GM19438 (cell line): Measurements from ENCODE around the gene TOMM7.

ENCODE experiments used
- ATAC-seq: cut with Tn5 transposase; IDR thresholded peaks from one replicate; pipeline ENCODE4 v1.9.1; 2021; ENCODE audit warnings: low read depth; ENCODE audit not compliant: unreplicated experiment

Gene TOMM7

DNA sequence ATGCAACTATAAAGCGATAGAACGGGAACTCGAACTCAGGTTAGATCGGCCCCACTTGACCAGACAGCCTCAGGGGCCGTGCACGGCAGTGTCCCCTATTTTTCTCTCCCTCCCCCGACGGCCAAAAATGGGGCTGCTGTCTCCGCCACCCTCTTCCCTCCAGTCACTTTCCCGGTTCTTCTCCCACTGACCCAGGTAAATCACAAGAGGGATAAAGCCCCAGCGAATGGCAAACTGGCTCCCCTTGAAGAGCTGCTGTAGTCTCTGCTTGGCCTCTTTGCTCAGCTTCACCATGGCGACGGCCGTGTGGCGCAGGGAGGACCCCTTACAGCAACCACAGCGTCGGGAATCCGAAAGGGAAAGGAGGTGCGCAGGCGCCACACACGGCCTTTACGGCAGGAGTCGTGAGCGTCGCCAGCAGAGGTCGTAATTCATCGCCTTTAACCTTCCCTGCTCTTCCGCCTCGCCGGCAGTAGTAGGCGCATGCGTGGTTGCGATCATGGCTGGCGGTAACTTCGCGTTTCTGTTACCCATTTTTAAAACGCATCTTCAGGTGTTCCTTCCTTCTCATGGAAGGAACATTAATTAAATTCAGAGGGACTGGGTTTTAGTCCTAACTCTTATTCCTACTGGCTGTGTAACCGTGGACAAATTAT, at the start of gene TOMM7:
TOMM7 (minus strand) TSS at position 364 of the 656 bp plus-strand sequence; CDS start at position 294, 70 bp downstream.
- ATAC-seq = peak; percentile 74

DNA sequence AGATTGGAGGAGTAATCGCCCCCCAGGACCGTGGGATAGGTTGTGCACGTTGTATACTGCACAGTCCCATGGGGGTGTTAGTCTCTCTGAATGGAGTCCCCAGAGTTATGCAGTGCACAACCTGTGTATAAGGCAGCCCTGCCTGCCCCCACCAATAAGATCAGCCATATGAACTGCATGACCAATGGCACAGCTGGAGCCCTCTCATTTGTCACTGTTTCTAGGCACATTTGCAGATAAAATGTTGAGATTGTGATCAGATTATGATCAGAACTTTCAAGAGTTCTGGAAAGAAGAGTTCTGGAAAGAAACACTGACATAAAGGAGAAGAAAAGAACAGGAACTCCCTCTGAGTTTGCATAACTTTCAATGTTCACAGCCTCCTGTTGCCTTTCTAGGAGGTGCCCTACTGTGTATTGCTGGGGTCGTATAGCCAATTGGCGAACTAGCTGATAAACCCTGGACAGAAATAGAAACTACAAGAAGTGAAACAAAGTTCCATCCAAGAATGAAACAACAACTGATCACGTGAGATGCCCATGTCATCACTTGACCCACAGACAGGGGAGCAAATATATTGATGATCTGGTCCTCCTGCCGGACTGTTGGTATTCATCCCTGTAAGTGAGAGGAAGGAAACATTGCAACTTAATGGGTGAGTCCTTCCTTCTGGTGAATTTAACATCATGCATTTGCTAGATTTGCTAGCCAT, 49.6 kb upstream of the TOMM7 start:
- peak; percentile 94 for ATAC-seq

DNA sequence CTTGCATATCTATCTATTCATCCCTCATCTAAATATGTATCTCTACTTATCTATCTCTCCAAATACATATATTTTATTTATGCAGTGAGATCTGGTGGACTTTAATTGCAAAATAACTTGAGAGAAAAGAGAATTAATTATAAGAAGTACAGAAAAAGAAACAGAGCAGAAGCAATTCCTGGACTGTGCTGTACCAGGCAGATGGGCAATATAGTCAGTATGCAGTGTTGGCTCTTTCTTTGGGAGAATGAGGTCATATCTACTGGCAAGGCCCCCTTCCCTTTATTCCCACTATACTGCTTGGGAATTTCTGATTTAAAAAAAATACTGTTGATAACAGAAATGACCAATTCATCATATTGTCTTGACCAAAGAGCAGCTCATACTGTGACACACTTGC, 49.0 kb upstream of the TOMM7 start:
- ATAC-seq = no peak

DNA sequence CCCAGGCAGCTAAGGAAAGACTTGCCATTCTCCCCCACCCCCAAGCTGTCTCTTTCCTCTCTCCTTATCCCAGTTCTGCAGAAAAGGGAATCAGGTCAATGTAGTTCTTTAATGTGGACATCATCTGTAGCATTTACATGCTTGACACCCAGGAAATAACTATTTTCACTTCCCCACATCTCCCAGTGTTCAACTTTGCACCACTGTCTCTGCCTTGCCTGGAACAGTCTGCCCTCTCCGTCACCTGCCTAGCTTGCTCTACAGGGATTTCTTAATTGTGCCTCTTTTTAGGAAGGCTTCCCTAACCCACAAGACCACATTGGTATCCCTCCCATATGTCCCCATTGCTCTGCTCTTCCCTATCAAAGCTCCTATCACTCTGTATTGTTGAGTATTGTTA, 45.9 kb upstream of the TOMM7 start:
- ATAC-seq = no peak

DNA sequence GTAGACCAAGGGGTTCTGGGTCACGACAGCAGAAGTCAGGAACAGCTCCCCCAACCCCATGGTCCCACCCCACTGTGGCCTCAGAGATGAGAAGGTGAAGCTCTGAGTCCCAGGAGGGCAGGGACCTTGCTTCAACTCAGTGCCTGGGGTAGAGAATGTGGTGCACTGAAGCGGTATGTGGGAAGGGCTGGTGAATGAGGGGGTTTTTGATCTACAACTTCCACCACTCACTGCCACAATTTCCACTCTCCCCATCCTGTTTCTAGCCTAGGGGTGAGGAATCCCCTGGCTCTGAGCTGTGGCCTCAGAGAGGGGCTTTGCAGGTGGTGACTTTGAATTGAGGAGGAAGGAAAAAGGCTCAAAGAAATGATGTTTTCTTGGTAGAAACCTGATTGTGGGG, 44.9 kb upstream of the TOMM7 start:
- ATAC-seq = no peak

DNA sequence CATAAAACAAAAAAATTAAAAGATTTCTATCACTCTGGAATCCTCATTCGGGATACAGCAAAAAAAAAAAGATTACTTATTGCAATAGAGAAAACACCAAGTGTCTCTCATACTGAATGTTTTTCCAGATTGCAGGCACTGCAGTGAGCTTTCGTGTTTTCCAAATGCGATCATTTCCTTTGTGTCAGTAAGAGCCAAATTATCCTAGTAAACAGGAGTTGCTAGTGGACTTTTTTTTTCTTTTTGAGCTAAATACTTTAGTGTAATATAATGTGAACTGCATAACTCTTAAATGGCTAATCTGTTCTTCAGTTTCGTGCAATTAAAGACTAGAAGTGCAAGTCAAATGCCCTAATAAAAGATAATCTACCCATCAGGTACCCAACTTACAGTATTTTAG, 44.4 kb upstream of the TOMM7 start:
- no peak for ATAC-seq

DNA sequence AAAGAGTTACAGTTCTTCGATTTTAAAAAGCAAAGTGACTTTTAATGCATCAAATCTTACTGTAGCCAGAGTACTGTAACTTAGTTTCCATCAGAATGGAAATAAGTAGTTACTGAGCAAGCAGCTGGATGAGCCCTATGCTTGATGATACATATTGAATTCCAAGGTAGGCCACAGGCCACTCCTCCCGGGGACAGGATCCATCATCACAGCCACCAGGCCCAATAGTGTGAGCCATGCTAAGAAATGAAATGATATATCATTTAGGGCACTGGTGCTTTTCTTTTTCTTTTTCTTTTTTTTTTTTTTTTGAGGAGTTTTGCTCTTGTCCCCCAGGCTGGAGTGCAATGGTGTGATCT, 42.9 kb upstream of the TOMM7 start:
- ATAC-seq = no peak

DNA sequence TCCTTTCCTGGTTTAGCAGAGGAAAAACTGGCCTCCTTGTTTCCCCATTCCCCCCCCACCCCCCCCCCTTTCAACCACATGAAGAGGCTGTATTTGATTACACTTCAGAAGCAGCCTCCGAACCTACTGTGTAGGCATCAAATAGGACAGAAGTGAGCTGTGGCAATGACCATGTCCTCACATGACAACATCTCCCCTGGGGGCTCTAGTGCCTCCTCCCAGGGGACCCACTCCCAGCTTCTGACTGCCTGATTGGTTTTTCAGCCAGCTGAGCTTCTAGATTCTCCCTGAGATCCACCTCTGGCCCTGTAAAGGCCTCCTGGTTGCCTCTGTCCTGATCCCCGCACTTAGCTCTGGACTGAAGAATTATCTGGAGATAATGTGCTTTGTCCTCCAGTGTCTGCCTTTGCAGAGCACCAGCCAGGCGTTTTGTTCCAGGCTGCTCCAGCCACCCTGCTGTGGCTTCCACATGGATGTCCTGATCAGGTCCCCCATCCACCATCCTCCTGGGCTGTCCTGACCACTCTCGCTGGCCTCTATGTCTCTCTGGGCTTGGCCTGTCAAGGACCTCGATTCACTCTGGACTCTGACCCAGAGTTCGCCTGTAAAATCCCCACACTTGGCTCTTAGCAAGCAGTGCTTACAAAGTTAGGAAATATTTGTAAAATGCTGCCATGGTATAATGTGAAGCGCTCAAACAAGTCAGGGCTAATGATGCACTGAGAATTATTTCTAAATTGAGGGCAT, 42.4 kb upstream of the TOMM7 start:
- ATAC-seq = no peak

DNA sequence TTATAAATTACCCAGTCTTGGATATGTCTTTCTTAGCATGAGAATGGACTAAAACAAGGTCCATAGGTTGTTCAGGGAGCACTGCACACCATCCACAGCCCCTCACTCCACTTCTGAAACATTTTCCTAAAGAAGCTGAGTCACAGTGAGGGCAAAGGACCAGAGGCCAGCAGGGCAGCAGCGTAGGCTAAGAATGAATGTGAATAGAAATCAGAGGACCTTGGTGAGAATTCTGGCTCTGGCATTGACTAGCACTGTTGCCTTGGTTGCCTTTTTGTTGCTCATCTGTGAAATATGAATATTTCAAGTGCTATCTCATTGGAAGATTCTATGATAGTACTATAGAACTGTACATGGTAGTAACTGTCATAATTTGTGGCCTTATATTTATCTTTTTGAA, 41.7 kb upstream of the TOMM7 start:
- no peak for ATAC-seq

DNA sequence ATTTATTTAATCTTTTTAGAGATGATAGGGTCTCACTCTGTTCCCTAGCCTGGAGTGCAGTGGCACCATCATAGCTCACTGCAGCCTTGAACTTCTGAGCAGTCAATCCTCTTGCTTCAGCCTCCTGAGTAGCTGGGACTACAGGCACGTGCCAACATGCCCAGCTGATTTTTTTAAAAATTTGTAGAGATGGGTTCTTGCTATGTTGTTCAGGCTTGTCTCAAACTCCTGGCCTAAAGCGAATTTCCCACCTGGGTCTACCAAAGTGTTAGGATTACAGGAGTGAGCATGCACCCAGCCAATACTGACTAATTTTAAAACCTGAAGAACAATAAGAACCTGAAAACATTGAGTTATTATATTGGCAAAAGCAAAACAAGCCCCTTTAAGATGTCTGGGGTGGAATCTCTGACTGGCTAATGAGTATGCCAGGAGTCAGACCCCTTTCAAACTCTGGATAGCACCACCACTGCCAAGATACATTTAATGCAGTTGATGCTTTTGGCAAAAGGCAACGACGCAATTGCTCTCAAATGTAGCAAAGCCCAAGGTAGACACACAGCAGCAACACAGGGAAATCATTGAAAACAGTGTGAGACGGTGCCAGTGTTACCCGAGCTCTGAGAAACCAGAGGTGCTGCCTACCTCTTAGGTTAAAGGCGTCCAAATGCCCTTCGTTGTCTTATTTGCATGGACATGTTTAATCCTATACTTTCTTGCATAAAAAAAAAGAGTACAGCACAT, 40.7 kb upstream of the TOMM7 start:
- no peak for ATAC-seq

DNA sequence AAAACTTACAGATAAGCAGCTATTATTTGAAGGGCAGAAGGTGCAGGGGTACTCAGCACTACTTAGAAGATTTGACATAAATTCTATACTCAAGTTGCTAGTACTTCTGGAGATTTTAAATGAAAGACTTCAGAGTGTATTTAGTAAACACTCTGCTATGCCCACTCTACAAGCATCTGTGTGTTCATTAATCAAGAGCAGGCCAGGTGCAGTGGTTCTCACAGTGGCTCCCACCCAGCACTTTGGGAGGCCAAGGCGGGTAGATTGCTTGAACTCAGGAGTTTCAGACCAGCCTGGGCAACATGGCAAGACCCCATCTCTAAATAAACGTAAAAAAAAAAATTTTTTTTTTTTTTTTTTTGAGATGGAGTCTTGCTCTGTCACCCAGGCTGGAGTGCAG, 38.9 kb upstream of the TOMM7 start:
- no peak for ATAC-seq

DNA sequence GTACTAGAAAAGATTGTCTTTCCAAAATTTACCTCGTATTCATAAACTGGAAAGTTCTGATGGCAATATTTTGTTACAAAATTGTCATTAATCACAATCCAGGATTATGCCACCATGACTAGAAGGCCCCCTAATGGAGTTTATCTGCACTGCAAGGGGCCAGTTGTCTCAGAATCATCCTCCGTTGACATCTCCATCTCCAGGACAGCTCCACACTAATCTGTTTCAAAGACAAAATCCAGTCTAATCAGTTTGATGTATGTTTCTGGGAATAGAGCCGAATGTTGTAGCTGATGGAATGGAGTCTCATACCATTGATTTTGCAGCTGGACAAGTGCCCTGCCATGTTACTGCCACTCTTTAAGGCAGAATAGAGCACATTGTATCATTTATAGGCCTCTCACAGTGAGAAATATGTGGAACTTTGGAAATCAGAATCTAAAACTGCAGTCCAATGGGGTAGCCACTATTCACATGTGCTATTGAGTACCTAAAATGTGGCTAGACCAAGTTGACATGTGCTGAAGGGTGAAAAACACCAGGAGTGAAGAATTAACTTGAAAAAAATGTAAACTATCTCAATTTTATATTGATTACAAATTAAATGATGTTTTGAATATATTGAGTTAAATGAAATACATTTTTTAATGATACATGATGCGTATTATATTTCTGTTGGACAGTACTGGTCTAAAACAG, 38.3 kb upstream of the TOMM7 start:
- ATAC-seq = no peak

DNA sequence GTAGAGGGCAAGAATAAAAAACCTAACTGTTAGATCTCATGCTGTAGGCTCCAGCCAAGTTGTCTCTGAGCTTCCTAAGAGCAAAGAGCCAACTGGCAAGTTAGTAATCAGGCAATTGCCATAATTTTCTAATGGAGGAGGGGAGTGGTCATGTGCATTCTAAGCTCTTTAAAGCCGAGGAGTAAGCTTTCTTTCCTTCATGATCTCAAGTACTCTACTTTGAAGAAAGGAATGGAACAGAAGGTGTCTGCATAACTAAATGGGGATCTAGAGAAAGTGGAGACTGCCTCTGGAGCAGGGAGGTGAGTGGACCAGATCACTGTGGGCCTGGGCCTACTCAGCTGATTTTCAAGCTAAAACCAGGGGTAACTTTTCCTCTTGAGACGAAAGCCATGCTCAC, 37.7 kb upstream of the TOMM7 start:
- ATAC-seq = no peak

DNA sequence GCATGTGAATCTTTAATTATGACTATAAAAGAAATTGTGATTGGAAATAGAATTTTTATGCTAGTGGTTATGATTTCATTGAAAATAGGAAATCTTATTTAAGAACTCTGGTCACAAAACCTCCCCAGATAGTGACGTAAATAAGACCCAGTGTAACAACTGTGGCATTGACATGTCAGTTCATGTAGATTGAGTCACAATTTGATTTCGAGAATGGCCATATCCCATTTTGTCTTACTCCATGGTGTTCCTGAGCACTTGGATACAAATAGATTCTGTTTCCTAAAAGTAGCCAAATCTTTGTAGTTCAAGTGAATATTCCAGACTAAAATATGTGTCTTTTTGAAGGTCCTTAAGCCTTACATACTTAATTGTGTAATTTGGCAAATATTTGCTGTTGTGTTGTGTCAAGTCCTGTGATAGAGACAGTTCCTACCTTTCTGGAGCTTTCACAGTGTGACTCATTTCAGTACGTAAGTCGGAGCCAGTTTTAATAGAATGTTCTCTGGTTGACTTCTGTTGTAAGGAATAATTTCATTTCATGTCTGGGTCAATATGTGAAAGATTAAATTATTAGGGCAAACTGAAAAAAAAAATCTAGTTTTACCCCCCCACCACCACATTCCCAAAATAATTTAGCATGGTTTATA, 37.1 kb upstream of the TOMM7 start:
- no peak for ATAC-seq

DNA sequence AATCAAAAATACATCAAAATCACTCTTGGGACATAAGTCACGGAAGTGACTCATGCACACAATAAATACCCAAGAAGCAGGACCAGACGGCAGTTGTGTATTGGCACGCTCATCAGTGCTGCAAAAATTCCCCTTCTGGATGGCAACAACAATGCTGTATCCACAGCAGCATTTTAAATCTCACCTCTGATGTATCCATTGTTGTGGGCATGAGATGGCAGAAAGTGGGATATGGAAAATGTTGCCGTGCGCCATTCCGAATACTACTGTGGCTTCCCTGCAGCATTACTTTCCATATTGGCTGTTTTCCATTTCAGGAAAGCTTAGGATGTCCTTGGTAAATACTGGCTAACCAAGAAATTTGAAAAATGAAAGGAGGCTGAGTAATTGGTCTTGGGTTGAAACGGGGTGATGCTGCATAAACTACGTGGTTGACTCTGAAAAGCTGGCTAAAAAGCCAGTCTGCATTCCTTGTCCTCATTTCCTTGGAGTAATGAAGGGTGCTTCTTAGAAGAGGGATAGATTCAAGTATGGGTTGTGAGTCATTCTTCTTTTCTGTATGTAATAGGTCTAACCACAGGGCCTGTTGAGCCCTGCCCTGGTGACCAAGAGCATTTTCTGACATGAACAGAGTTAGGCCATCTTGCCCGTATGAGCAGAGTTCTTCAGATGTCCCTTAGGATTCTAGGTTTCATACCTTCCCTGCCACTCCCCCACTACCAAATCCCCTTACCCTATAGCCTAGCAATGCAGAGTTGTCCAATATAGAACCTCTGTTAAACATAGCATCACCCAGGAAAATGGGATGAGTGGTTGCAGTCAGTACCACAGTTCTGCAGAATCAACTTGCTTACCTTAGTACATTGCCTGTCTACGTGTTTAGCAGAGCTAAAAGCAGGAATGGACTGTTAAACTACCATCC, 36.3 kb upstream of the TOMM7 start:
- no peak for ATAC-seq

DNA sequence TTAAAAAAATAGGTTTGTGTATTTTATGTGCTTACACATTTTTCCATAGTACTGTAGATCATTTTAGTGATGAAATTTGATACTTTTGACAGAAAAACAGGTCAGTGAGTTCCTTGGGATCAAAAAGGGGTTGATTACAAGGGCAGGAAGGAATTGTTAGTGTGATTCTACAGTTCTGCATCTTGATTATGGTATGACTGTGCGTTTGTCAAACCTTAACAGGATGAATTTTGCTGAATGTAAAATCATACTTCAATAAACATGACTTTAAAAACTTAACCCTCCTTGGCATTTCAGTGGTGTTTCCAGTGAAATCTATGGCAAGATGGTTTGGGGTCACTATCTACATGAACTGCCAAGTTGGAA, 35.6 kb upstream of the TOMM7 start:
- ATAC-seq = no peak

DNA sequence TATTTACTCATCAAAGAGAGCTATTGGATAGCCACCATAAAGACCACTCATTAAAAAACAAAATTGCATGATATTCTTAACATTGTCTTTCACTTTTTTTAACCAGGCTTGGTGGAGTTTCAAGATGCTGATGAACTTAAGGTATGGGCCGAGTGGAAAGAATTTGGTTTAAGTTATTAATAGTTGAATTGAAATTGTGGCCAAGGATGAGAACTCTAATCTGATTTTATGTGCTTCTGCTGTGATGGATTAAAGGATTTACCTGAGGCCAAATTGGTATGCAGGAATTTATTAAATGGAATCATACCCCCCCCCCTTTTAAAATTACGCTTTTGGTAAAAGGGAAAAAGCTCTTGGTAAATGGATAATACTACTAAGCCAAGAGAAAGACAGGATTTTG, 33.8 kb upstream of the TOMM7 start:
- no peak for ATAC-seq

DNA sequence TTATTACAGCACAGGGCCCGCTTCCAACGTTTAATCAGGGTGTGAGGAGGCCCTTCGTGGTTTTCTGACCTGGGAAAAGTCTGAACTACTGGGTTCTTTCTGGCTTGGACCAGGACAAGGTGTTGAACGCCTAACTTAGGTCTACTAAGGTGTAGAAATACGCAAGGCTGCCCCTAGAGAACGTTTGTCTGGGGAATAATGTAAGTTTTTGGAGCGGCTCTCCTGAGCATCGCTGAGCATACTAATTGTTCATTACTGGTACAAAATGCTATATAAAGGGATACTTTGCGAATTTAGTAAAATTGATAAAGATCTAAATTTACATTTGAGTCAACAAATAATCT, 32.4 kb upstream of the TOMM7 start:
- no peak for ATAC-seq
